IPS DF 4.7 (cell line): ENCODE measurements around the gene PAFAH1B2.
A peak's percentile ranks its signal among the peaks of the same experiment; 100 is the strongest.
"Not testable (repeated sequence)": the region's sequence is repeated elsewhere in the genome, so short reads cannot be mapped to it uniquely, and the experiment has no call there.

Experiments
- DNase-seq: peaks from one replicate; pipeline ENCODE4 v3.0.0-alpha.2; 2013; ENCODE audit warnings: low spot score; ENCODE audit errors: extremely low read depth

The PAFAH1B2 gene

GRCh38 chr11:117172724-117173421 is 28.8 kb downstream of the PAFAH1B2 start:
- DNase-seq: no peak

- DNase-seq: no peak
Observed at GRCh38 chr11:117175104-117175503, 31.0 kb downstream of the PAFAH1B2 start.

- DNase-seq: no peak
Observed at GRCh38 chr11:117175781-117176180, 31.7 kb downstream of the PAFAH1B2 start.

GRCh38 chr11:117176186-117176585 is 32.1 kb downstream of the PAFAH1B2 start:
- DNase-seq: no peak

- DNase-seq: no peak
Observed at GRCh38 chr11:117177534-117178209, 33.6 kb downstream of the PAFAH1B2 start.

GRCh38 chr11:117178210-117179034 is 34.3 kb downstream of the PAFAH1B2 start, which contains the start of gene SIDT2:
Gene SIDT2 (plus strand): TSS chr11:117178743. CDS start chr11:117179264, 521 bp downstream.
- peak; percentile 92 for DNase-seq

GRCh38 chr11:117179048-117179999 is 35.2 kb downstream of the PAFAH1B2 start:
- no peak for DNase-seq

GRCh38 chr11:117180020-117180419 is 35.9 kb downstream of the PAFAH1B2 start:
- no peak for DNase-seq

- DNase-seq: peak; percentile 72
Observed at GRCh38 chr11:117180661-117181585, 36.8 kb downstream of the PAFAH1B2 start.

GRCh38 chr11:117181586-117182550 is 37.8 kb downstream of the PAFAH1B2 start:
- DNase-seq: no peak

GRCh38 chr11:117182551-117182935 is 38.5 kb downstream of the PAFAH1B2 start:
- DNase-seq: no peak

GRCh38 chr11:117183178-117183577 is 39.1 kb downstream of the PAFAH1B2 start:
- not testable (repeated sequence) for DNase-seq

- DNase-seq: no peak
Observed at GRCh38 chr11:117183724-117184349, 39.8 kb downstream of the PAFAH1B2 start.

- DNase-seq: no peak
Observed at GRCh38 chr11:117185736-117186430, 41.8 kb downstream of the PAFAH1B2 start.

- no peak for DNase-seq
Observed at GRCh38 chr11:117186431-117186761, 42.3 kb downstream of the PAFAH1B2 start.

GRCh38 chr11:117187007-117187406 is 42.9 kb downstream of the PAFAH1B2 start:
- no peak for DNase-seq

- no peak for DNase-seq
Observed at GRCh38 chr11:117187428-117187798, 43.3 kb downstream of the PAFAH1B2 start.
